Measurements from ENCODE around the gene ASXL2. TPM values are rescaled to one million over a fixed set of nuclear protein-coding genes. Genes with fewer than 3 reads are reported as not detected.
A peak's percentile ranks its signal among the peaks of the same experiment; 100 is the strongest.
"Not testable (repeated sequence)": the region's sequence is repeated elsewhere in the genome, so short reads cannot be mapped to it uniquely, and the experiment has no call there.

Gene ASXL2
- total RNA-seq, 1 donor from 2014 or later = 22.7 TPM

- Mint-ChIP-seq H3K4me3 (no peak overlapping the region), H3K27ac (ENCODE audit: unreplicated experiment) (no peak overlapping the region), H3K36me3 (ENCODE audit: low read depth) (no peaks in the 10 kb centered on the region), H3K9me3 (no peaks in the 10 kb centered on the region), H3K4me1 (peaks cover 18% of the 10 kb centered on the region), H3K27me3 (ENCODE audit: low read depth) (no peaks in the 10 kb centered on the region)
- no peak for DNase-seq (ENCODE audit: low read depth, low spot score)
- no peak for TF ChIP-seq CTCF (conservative IDR thresholded peaks at IDR 0.05)
Measured at GRCh38 chr2:25917832-25918231, 39.5 kb upstream of the ASXL2 start.

- not testable (repeated sequence) for H3K27me3 Mint-ChIP-seq (ENCODE audit: low read depth); H3K9me3 Mint-ChIP-seq; DNase-seq (ENCODE audit: low read depth, low spot score); H3K36me3 Mint-ChIP-seq (ENCODE audit: low read depth); H3K4me3 Mint-ChIP-seq; H3K27ac Mint-ChIP-seq (ENCODE audit: unreplicated experiment)
- peaks cover 23% of the 10 kb centered on the region for H3K4me1 Mint-ChIP-seq
Measured at GRCh38 chr2:25917411-25917810, 39.1 kb upstream of the ASXL2 start.

GRCh38 chr2:25915944-25916772, 37.9 kb upstream of the ASXL2 start:
- H3K4me3 Mint-ChIP-seq; H3K9me3 Mint-ChIP-seq; H3K27ac Mint-ChIP-seq (ENCODE audit: unreplicated experiment); H3K27me3 Mint-ChIP-seq (ENCODE audit: low read depth); DNase-seq (ENCODE audit: low read depth, low spot score); H3K36me3 Mint-ChIP-seq (ENCODE audit: low read depth): not testable (repeated sequence)
- peaks cover 25% of the 10 kb centered on the region for H3K4me1 Mint-ChIP-seq

- DNase-seq (ENCODE audit: low read depth, low spot score); H3K4me3 Mint-ChIP-seq; H3K27me3 Mint-ChIP-seq (ENCODE audit: low read depth); H3K27ac Mint-ChIP-seq (ENCODE audit: unreplicated experiment); H3K36me3 Mint-ChIP-seq (ENCODE audit: low read depth); H3K9me3 Mint-ChIP-seq: not testable (repeated sequence)
- peaks cover 25% of the 10 kb centered on the region for H3K4me1 Mint-ChIP-seq
Measured at GRCh38 chr2:25915411-25915810, 37.1 kb upstream of the ASXL2 start.

GRCh38 chr2:25913696-25913973, 35.3 kb upstream of the ASXL2 start:
- H3K36me3 Mint-ChIP-seq (ENCODE audit: low read depth); H3K27ac Mint-ChIP-seq (ENCODE audit: unreplicated experiment); H3K9me3 Mint-ChIP-seq; H3K27me3 Mint-ChIP-seq (ENCODE audit: low read depth); DNase-seq (ENCODE audit: low read depth, low spot score): not testable (repeated sequence)
- Mint-ChIP-seq H3K4me1 (peaks cover 25% of the 10 kb centered on the region), H3K4me3 (peak overlapping the region; percentile 1)

GRCh38 chr2:25912851-25913695, 34.8 kb upstream of the ASXL2 start:
- H3K4me3 Mint-ChIP-seq = peak overlapping the region; percentile 47
- H3K27me3 Mint-ChIP-seq (ENCODE audit: low read depth) = no peaks in the 10 kb centered on the region
- peaks cover 25% of the 10 kb centered on the region for H3K4me1 Mint-ChIP-seq
- TF ChIP-seq CTCF (conservative IDR thresholded peaks at IDR 0.05) = no peak
- H3K36me3 Mint-ChIP-seq (ENCODE audit: low read depth) = no peaks in the 10 kb centered on the region
- peak overlapping the region; percentile 57 for H3K27ac Mint-ChIP-seq (ENCODE audit: unreplicated experiment)
- DNase-seq (ENCODE audit: low read depth, low spot score) = no peak
- H3K9me3 Mint-ChIP-seq = no peaks in the 10 kb centered on the region

GRCh38 chr2:25909574-25909973, 31.3 kb upstream of the ASXL2 start:
- H3K4me3 Mint-ChIP-seq; H3K9me3 Mint-ChIP-seq; H3K27me3 Mint-ChIP-seq (ENCODE audit: low read depth); H3K36me3 Mint-ChIP-seq (ENCODE audit: low read depth); H3K27ac Mint-ChIP-seq (ENCODE audit: unreplicated experiment); DNase-seq (ENCODE audit: low read depth, low spot score): not testable (repeated sequence)
- peaks cover 19% of the 10 kb centered on the region for H3K4me1 Mint-ChIP-seq

- no peak for TF ChIP-seq CTCF (conservative IDR thresholded peaks at IDR 0.05)
- Mint-ChIP-seq H3K36me3 (ENCODE audit: low read depth) (no peaks in the 10 kb centered on the region), H3K27ac (ENCODE audit: unreplicated experiment) (no peak overlapping the region), H3K4me3 (no peak overlapping the region), H3K27me3 (ENCODE audit: low read depth) (no peaks in the 10 kb centered on the region), H3K9me3 (no peaks in the 10 kb centered on the region), H3K4me1 (no peaks in the 10 kb centered on the region)
- DNase-seq (ENCODE audit: low read depth, low spot score) = no peak
Measured at GRCh38 chr2:25905126-25905525, 26.8 kb upstream of the ASXL2 start.

All from neural crest cell (in vitro differentiated cells).